Activated CD8-positive, alpha-beta memory T cell treated with anti-CD3 and anti-CD28 coated beads, Interleukin-2, amount 50 U/mL, for 4 hours (primary cell): ENCODE data around the gene LGI2.

ENCODE experiments used
- DNase-seq: peaks from one replicate; pipeline ENCODE4 v3.0.0-alpha.2; 2020

LGI2 gene

DNA sequence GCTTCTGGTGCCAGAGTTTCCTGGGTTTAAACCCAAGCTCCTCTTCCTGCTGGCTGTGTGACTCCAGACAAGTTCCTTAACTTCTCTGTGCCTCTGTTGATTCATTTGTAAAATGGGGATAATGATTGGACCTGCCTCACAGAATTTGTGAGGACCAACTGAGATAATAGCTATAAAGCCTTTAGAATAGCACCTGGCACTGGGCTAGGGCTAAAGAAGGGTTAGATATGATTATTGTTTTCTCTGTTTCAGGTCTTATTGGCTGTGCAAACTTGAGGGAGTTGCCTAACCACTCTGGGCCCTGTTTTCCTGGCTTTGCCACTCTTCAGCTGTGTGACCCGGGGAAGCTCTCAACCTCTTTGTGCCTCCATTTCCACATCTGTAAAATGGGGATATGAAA lies 37.8 kb downstream of the LGI2 start:
- DNase-seq, result no peak

DNA sequence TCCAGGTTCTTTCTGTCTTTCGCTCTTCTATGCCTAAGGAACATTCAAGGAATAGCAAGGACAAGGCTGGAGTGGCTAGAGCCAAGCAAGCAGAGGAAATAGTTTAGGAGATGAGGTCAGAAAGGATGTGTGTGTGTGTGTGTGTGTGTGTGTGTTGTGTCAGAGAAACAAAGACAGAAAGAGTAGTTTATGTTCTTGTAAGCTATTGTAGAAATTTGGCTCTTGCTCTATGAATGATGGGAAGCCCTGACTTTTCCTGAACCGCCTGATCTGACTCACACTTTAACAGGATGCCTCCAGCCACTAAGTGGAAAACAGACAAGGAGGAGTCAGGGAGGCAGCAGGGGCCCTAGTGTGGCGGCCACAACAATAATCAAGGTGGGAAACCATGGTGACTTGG lies 39.7 kb downstream of the LGI2 start:
- no peak for DNase-seq

DNA sequence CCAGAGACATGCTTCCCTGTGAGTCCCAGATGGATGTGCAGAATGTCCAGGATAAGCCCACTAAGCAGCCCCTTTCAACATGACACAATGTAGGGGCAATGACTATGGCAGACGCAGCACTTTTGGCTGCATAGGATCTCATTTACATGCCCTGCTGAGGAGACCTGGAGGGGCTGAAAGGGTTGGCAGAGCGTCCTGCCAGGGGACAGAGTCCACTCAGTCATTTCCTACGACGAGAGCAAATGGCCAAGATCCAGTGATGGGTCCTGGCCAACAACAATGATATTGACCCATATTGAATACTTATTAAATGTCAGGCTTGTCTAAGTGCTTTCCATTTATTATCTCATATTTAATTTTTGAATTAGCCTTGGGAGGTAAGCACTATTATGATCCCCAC lies 41.4 kb downstream of the LGI2 start:
- DNase-seq, result no peak

DNA sequence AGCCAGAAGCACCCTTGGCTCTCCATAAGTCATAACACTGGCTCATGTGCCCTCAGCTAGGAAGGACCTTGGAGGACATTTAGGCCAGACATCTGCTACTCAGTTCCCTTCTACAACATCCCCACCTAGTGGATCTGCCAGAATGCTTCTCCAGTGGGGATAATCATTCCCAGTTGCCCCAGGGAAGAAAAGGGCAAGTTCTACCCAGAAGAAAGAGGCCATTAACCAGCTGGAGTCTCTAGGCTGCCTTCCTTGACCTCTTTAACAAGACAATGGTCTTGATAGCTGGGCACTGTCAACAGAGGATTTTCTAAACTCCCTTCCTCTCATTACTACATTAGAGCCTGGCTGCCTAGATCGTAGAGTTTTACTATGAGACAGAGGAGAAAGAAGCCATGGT lies 42.0 kb downstream of the LGI2 start:
- no peak for DNase-seq

DNA sequence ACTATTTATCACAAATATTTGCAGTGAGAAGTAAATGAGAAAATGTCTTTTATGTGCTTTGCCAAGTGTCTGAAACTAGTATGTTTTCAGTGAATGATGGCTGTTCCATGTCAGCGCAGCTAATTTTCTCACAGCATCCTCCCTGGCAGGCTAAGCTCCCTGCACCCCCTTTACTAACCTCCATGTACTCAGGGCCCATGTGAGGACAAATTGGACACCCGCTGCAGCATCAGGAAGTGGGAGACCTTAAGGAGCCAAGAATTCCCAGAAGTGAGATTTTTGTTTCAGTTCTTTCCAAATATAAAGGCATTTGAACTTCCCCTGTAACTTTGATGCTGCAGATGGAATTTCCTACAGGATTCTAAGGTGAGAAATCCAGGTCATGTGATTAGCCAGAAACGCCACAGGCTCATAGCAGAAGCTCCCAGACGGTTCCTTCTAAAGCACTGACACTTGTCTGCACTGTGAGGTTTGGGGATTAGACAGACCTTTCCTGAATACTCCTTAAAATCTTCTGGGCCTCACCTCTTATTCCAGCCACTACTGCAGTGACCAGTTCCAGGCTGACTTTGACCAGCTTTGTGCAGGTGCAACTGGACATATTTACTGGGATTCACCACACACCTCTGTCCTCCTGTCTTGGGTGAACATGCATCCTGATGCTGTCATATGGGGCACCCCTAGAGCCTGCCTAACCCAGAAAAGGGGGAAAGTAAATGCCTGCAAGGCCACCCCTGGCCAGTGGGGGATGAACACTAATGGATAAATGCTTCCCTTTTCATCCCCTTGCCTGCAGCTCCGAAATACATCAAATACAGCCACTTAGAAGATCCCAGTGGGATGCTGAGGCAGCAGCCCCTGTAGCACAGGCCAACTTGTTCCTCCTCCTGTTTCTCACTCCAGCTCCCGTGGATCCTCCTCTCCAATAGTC lies 45.9 kb downstream of the LGI2 start:
- no peak for DNase-seq

DNA sequence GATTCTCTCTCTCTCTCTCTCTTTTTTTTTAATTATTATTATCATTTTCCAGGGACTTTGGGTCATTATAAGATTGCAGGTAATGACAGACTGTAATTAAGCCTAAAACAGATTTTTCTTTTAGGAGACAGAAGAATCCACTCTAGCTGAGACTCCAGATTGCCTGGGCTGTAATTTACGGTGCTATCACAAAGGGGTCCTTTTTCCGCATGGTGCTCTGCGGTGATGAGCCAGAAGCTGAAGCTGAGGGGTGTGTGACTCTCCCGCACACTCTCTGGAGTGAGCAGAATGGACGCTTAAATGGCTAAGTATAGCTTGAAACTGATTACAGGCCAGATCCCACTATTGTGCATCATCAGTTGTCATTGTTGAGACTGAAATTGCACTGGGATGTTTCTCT lies 50.0 kb downstream of the LGI2 start:
- DNase-seq, result no peak

DNA sequence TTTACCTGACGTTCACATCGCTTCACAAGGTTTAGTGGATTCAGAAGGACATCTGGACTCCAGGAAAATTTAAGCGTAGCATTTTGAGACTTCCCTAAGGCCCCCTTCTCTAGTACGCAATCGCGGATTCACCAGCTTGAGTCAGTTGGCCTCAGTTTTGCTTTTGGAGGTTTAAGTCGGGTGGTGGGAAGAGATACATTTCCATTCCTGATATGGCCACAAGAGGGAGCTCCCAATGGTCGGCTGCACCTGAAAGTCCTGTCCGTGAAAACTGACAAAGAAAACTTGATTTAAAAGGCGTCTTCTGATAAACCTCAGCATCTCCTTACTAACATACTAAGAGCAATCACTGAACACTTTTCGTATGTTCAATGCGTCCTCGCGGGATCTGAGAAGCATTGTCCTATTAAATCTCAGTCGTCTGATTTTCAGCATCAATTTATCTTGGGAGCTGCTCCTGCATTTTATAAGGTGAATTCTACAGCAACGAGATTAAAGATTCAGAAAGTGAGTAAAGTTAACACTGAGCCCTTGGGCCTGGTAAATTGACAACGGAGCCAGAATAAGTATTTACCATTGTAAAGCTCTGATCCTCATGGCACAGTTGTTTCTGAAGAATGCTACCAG lies 50.6 kb downstream of the LGI2 start:
- peak; percentile 25 for DNase-seq

DNA sequence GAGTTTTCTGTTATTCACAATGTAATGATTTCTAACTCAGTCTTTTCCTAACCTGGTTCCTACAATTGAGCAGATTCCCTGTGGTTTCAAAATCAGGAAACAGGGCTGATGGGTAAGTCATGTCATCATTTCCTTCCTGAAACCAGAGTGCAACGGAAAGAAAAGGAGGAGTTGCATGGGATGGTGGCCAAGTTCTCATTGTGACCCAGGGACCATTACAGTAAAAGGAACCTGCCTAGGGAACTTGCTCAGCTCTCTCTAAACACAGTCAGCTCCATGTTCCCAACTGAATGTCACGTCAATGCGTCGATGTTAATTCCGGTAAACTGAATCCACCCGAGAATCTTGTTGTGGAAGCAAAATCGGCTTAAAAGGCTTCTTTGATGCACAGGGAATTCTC lies 51.2 kb downstream of the LGI2 start:
- DNase-seq, result no peak

DNA sequence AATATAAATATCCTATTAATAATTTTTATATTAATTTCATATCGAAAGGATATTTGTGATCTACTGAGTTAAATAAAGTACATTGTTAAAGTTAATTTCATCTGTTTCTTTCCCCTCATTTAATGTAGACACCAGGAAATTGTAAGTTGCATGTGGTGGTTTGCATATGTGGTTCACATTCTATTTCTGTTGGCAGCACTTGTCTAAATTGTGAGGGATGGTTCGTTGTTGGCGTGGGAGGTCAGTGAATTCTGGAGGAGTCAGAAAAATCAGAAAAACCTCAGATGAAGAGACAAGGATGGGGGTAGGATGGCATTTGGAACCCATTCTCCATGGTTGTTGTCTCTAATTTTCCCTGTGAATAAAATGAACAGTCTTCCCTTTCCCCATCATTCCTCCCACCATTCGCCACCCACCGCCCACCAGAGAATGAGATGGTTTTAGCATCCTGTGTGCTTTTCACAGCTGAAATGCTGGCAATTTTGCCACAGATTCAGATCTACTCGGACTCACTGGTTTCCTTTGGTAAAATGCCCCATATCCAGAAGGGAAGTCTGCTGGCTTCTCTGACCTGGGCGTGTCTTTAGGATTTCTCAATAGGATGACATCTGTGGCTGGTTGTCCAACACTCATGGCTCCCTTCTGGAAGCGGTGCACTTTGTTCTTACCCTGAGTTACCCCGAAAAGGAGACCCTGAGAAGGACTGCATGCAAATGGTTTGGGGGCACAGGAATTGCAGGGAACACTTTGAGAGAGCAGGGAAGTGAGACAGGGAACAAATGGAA lies 52.3 kb downstream of the LGI2 start:
- no peak for DNase-seq

DNA sequence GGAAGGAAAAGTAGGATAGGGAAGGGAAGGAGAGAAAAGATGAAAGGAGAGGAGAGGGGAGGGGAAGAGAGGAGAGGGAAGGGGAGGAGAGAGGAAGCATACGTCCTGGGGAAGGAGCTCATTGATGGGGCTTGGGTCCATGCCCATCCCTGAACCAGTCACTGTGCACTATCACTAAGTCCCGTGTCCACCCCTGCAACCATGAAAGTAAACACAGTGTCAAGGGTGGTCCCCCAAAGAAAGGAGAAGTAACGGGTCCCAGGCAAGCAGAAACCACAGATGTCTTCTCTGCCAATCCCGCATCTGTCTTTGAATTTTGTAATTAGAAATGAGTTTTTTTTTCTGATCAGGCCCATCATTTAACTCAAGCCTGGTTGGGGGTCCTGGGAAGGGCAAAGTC lies 55.2 kb downstream of the LGI2 start:
- no peak for DNase-seq

DNA sequence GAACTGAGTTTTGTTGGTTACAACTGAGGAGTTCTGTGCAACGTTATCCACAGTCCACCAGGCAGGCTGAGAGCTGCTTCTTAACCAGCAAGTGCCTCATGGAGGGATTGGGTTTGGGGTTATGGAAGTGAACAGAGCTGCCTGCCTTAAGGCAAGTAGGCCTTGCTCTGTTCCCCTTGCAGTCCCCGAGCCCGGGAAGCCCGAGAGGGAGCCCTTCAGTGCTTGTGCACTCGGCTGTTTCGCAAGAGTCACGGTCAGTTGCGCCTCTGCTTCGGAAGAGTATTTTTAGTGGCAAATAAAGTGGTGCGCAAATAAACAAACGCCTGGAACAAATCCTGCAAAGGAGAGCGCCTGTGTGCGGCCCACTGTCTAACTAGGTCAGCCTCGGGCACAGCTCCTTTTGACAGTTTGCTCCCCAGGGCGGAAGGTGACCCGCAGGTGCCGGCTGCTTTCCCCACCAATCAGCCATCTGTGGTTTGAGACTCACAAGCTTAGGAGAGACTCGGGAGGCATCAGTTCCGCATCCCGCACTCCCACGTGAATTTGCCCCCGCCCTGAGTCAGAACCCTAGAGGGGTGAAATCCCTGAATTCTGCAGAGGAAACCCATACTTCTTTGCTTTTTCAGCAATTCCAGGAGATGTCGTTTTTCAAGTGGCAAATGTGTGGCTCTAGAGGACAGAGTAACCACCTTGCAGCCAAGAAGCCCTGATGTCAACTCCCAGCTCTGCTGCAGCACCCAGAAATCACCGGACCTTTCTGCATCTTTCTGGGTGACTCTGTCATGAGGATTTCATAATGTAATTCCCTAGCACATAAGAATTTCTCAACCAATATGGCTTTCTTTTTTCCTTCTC lies 56.8 kb downstream of the LGI2 start:
- DNase-seq, result no peak

DNA sequence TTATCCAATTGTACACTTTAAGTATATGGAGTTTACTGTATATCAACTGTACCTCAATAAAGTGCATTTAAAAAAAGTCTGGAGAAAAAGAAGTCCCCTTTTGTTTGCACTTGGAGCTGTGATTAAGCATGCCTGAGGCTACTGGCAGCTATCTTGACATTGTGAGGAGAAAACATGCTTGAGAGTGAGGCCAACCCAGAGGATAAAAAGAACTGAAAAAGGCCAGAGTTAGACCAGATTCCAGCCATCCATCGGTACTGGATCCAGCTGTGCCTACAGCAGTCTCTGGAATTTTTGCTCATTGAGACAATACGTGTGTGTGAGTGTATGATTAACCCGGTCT lies 57.4 kb downstream of the LGI2 start:
- DNase-seq, result no peak

DNA sequence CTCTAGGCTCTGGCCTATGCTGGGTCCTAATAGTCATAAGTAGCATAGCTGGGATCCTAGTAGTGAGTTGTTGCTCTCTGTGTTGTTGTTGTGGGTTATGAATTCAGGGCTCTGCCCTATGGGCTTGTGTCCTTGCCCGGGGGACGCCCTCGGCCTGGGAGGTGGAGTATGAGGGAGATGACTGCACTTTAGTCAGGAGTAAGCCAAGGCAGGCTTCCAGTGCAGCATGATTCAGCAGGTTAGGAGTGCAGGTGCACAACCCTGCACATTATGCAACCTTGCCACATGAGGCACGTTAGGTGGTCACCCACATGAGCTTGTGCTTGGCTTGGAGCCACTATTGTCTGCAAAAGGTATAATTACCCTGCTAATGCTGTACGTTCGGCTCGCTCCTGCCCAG lies 59.6 kb downstream of the LGI2 start:
- DNase-seq, result no peak

DNA sequence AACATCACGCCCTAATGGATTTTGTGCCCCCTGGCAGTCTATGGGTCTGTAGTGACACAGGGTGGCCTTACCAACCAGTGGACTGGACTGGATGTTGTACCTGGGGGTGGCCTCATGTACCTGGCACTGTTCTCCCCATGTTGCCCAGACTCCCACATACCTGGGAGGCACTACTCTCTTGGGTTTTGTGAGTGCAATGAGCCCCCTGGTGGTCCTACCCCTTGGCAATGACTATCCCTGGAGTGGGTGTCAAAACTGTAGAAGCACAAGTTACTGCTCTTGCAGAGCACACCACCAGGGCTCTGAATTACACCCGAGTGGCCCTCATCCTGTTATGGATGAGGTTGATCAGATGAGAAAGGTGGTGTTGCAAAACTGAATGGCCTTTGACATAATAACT lies 60.1 kb downstream of the LGI2 start:
- DNase-seq, result no peak

DNA sequence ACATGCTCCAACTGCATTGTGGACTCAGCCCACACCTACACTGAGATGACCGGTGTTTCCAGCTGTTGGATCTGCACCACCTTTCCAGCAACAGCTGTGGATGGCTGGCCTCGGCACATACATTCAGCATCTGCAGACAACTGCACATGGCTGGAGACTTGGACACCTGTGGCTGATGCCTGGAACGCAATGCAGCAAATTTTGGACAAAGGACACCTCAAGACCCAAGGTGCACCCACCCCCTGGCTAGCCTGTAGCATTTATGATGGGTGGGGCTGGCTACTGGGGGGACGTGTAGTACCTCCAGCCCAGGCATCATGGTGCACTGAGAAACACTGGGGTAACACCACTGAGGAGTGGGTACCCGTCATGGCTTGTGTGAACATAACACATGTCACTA lies 60.6 kb downstream of the LGI2 start:
- no peak for DNase-seq

DNA sequence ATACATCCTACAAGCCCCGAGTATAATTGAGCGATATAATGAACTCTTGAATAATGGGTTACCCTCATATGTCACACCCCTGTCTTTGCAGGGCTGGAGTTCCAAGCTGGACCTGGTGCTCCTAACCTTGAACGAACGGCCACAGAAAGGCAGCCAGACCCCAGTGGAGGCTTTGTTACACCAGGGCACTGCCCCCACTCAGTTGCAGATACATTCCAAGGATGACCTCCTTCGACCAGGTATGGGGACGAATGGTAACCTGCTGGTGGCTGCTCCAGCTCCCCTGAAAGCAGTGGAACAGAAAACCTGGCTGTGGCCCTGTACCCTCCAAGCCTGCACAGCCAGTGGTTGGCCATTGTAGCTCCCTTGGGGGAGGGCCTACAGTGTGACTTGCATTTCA lies 61.3 kb downstream of the LGI2 start:
- DNase-seq, result no peak

DNA sequence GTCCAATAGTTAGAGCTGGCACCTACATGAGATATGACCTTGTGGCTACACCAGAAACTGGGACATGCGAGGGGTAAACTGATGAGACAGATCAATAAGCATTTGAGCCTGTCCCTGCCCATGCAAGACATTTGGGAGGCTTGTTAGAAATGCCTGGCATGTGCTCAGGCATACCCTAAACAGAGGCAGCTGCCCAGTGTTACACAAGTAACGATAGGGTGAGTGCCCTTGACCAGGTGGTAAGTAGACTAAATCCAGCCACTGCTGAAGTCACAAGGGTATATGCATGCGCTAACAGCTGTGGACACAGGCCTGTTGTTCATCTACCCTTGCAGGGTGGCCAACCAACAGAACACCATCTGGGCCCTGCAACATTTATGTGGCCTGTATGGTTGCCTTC lies 61.8 kb downstream of the LGI2 start:
- no peak for DNase-seq

DNA sequence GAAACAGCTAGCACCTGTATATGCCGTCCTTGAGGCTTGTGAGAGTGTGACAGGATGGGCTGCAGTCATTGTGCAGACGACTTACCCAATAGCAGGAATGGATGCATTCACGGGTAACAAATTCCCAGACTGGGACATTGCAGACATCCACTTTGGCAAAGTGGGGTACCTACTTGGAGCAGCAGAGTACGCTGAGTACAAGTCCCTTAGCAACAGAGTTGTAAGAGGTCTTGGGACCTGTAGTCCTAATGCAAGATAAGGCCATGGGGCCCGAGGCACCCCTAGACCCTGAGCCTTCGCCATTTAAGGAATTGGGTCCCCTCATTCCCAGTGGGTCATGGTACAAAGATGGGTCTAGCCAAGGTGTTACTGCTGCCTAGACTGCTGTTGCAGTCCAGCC lies 62.5 kb downstream of the LGI2 start:
- DNase-seq, result no peak

DNA sequence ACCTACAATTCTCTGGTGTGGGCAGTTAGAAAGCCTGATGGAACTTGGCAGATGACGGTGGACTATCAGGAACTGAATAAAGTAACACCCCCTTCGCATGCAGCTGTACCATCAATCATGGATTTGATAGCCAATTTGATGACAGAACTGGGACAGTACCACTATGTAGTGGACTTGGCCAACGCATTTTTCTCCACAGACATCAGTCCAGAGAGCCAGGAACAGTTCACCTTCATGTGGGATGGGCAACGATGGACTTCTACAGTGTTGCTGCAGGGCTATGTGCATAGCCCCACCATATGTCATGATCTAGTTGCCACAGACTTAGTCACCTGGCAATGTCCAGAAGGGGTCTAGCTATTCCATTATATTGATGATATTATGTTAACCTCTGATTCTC lies 63.4 kb downstream of the LGI2 start:
- no peak for DNase-seq

DNA sequence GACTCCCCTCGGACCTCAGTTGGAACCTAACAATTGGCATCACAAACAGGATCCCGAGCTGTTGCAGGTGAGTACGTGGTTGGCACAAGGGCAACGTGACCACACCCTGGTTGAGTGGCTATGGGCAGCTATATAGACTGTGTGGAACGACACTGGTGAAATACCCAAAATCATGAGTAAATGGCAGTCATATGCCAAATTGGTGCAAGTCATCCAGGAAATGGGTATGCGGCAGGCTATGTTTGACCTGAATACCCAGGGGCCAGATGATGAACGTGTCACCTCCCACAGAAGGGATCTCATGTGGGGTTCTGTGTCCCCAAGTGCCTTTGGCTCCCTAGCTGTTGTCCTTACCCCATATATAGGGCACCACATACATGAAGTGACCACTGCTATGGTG lies 64.7 kb downstream of the LGI2 start:
- no peak for DNase-seq

DNA sequence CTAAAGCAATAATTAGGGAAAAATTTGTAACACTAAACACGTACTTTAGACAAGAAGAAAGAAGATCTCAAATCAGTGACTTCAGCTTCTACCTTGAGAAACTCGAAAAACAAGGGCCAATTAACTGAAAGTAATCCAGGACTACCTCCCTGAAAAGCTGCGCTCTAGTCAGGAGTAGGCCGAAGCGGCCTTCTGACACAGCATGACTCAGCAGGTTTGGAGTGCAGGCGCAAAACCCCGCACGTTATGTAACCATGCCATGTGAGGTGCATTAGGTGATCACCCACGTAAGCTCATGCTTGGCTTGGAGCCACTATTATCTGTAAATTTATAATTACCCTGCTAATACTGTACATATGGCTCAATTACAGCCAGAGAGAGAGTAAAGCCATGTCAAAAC lies 65.1 kb downstream of the LGI2 start:
- no peak for DNase-seq

DNA sequence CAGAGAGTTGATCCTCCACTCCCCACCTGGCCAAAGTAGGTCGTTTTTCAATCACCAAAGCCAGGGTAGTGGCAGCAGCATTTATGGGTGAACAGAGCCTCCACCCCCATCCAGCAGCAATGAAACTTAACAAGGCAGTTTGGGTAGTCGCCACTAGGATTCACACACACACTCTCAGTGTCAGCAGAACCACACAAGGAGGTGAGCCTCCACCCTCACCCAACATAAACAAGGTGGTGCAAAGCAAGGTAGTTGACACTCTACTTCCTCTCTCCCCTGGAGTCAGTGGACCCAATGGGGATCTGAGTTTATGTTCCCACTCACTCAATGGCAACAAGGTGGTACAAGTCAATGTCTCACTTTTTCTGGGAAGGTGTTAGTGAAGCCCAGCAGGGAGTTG lies 67.5 kb downstream of the LGI2 start:
- no peak for DNase-seq

DNA sequence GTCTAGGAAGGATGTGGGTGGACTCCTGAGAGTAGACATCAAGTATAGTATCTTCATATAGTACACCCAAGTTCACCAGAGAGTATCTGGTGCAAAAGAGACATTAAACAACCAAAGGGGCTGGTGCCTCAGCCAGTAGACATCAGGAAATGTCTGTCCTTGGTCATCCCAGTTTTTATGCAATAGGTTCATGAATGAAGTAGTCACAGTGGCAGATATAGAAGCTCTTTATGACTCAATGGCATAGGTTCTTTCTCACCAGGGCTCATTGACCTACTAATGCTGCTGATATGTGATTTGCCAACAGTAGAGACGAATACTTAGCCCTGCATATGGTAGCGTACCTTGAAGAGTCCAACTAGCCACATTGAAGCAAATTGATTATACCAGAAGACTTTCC lies 72.9 kb downstream of the LGI2 start:
- DNase-seq, result no peak
